Limb (tissue), 2 donors: ENCODE results near the gene IWS1.
"Not testable (repeated sequence)": the region's sequence is repeated elsewhere in the genome, so short reads cannot be mapped to it uniquely, and the experiment has no call there.

Experiments used
- DNase-seq, 2 donors: peaks; one replicate each; pipeline ENCODE4 v3.0.0-alpha.2; 2016; ENCODE audit errors: extremely low spot score in 2 of 2

Gene IWS1

DNA sequence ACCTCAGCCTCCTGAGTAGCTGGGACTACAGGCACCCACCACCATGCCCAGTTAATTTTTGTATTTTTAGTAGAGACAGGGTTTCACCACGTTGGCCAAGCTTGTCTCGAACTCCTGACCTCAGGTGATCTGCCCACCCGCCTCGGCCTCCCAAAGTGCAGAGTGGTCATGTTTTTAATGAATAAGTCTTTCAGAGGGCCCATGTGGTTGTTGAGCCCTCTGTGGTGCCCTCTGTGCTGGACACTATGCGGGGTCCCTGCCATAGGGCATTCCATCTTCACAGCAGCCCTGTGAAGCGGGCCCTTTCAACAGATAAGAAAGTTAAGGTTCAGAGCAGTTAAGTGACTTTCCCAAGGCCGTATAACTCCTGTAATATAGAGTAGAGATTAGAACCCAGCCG, 35.1 kb upstream of the IWS1 start:
- no peak for DNase-seq

- no peak for DNase-seq
These were observed 34.6 kb upstream of the IWS1 start for GRCh38 chr2:127560931-127561280.

- DNase-seq: no peak
These were observed 34.1 kb upstream of the IWS1 start for GRCh38 chr2:127560201-127560930.

GRCh38 chr2:127559454-127559853, 33.2 kb upstream of the IWS1 start:
- DNase-seq: no peak

- no peak for DNase-seq
These were observed 32.6 kb upstream of the IWS1 start for GRCh38 chr2:127558911-127559310.

GRCh38 chr2:127552846-127553245, 26.6 kb upstream of the IWS1 start:
- no peak for DNase-seq

- no peak for DNase-seq
These were observed 26.0 kb upstream of the IWS1 start for GRCh38 chr2:127552336-127552735.

- no peak for DNase-seq
These were observed 25.1 kb upstream of the IWS1 start for GRCh38 chr2:127551221-127551930.

GRCh38 chr2:127546797-127547196, 20.5 kb upstream of the IWS1 start:
- DNase-seq: no peak

GRCh38 chr2:127545796-127546195, 19.5 kb upstream of the IWS1 start:
- no peak for DNase-seq

GRCh38 chr2:127545189-127545588, 18.9 kb upstream of the IWS1 start:
- DNase-seq: no peak

DNA sequence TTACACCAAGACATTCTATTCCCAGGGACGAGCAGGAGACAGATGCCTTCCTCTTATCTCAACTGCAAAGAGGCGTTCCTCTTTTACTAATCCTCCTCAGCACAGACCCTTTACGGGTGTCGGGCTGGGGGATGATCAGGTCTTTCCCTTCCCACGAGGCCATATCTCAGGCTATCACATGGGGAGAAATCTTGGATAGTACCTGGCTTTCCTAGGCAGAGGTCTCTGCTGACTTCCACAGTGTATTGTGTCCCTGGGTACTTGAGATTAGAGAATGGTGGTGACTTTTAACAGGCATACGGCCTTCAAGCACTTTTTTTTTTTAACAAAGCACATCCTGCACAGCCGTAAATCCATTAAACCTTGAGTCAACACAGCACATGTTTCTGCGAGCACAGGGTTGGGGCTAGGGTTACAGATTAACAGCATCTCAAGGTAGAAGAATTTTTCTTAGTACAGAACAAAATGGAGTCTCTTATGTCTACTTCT, 16.8 kb upstream of the IWS1 start:
- not testable (repeated sequence) for DNase-seq

- DNase-seq: no peak
These were observed 15.9 kb upstream of the IWS1 start for GRCh38 chr2:127542231-127542630.

DNA sequence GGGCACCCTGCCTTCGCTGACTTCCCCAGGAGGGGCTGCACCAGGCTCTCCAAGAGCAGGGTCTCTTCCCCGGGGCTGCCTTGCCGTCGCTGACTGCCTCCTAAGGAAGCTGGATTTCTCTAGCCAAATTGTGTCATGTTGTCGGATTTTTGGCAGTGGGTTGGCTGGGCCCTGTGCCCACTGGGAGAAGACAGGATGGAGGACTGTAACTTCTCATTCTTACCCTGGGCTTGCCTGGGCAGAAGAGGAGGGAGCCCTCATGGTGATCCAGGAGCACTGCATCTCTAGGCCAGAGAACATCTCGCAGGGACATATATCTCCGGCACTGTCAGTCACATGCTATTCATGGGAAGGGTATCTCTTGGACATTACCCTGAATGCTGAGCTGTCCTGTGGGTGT, 15.5 kb upstream of the IWS1 start:
- DNase-seq: no peak

- no peak for DNase-seq
These were observed 11.4 kb upstream of the IWS1 start for GRCh38 chr2:127537644-127538043.

DNA sequence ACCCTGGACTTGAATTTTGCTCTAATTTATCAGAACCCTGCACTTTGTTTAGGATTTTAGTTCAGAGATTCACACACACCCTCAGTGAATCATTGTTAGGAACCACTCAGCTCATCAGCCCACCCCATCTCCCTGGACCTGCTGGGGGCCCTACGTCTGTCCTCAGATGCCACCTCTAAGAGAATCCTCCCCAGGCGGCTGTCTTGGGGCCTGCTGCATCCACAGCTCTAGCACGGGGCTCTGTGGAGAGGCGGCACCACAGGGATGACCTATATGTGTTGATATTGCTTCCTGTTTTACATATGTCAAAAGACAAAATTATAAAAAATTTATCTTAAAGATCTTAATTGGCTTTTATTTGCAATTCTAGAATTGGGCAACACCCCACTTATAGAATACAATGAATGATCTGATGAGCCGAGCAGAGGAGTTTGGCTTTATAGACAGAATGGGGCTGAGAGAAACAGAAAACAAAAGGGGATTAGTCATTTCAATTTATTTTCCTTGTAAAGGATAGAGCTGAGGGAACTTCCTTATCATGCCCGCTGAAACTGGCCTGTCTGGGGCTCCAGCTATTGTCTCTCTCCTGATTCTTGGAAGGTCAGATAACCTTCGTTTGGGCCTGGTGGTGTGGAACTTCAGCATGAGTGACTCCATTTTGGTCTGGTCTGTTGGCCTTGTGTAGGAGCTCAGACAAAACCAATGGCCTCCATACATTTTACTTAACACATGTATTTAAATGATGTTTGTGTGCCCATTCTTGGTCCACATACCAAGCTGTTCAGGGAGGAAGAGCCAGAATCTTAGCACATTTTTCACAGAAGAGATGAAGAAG, 10.6 kb upstream of the IWS1 start:
- DNase-seq: no peak

- DNase-seq: no peak
These were observed 9.6 kb upstream of the IWS1 start for GRCh38 chr2:127535918-127536317.

DNA sequence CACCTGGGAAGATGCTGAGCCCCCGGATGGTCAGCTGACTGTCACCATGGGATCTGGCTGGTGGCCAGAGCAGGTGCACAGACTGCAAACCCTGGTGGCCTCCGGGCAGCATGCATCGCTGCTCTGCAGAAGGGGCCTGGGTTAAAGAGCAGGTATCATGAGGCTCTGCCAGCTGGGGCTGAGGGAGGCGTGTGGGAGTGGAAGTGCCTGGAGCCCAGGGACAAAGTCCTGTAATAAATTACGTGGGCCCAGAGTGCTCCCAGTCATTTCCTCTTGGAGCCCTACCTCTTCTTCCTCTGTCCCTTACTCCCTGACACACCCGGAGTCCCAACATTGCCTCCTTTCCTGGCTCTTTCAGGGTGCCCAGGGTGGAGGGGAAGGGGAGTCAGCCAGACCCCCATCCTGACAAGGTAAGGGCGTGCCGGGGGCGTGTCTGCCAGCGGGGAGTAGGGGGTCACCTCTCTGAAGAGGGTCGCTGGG, 9.2 kb upstream of the IWS1 start, which contains the start of gene MYO7B:
TSS of gene MYO7B (plus strand) at position 262 of the 480 bp plus-strand sequence. CDS start 24,040 bp downstream, outside the sequence.
- DNase-seq: no peak

GRCh38 chr2:127532296-127532695, 6.0 kb upstream of the IWS1 start:
- no peak for DNase-seq

DNA sequence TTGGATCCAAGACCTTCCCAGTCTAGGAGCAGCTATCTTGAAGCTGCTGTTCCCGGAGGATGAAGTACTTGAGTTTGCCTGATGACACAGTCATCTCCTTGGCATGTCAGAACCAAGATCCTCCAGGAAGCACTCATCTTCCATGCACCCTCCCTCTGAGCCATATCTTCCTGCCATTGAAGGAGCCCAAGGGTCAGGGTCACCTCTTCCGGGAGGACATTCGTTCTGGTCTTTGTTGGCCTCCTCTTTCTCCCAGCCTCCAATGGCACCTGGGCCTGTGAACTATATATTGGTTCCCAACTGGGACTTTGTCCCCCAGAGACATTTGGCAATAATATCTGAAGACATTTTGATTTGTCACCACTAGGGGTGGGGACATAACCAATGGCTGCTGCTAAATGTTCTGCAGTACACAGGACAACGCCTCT, 4.9 kb upstream of the IWS1 start:
- DNase-seq: no peak

DNA sequence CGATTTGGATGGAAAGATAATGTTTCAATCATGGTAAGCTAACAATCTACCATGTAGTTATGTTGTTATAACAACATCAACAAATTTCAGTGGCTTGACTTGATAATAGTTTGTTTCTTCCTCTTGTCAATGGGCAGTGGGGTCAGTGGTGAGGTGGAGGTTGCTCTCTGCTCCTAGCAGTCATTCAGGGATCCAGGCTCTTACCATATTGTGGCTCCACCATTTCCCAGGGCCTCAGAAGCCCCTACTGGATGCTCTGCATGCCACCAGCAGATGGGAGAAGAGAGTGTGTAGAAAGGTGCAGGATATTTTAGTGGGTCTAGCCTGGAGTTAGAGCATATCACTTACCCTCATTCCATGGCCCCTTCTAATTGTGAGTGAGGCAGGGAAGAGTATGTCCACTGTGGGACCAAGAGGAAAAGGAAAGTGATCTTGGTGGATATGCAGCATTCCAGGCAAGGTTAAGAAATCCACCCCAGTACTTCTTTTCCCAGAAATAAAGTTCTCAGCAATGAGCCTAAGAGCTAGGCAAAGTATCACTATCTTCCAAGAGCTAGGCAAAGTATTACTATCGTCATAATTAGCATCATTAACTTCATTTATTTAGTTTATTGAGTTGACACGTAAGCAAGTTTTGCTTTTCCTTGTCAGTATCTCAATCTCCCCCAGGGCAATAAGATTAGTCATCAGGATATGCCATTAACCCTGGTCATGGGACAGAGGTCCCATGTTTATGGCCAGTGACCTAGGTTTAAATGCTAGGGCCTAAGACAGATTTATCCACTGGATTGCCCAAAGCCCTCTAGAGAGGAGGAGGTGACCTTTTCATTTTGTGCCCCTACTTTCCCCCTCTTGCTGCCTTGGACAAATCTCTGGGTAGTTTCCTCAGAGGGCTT, 4.2 kb upstream of the IWS1 start:
- DNase-seq: no peak
